ENCODE data around the gene SERP2.
A peak's percentile ranks its signal among the peaks of the same experiment; 100 is the strongest.

DNA sequence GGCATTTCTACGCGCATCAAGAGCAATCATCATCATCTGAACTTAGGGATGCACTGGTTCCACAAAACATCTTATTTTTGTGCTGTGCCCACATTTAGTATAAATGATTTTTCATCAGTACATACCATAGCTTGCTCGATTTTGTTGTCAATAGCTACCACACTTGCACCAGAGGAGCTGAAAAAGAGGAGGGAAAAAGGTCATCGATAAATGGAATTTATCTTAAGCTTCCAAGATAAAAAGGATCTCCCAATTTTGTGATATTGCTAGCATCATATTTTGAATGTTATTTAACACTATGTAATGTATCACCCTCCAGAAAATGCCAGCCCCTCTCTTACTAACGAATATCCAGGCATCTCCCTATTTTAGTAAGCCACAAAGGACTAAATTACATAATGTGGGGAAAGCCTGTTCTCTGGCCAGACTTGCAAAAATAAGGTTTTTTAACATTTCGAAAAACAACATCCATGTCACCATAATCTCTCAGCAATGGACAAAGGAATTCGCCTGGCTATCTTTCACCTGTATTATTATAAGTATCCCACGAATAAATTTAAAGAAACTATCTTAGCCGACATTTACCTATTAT is 62.4 kb downstream of the SERP2 start:
- TF ChIP-seq, protein P1, sequence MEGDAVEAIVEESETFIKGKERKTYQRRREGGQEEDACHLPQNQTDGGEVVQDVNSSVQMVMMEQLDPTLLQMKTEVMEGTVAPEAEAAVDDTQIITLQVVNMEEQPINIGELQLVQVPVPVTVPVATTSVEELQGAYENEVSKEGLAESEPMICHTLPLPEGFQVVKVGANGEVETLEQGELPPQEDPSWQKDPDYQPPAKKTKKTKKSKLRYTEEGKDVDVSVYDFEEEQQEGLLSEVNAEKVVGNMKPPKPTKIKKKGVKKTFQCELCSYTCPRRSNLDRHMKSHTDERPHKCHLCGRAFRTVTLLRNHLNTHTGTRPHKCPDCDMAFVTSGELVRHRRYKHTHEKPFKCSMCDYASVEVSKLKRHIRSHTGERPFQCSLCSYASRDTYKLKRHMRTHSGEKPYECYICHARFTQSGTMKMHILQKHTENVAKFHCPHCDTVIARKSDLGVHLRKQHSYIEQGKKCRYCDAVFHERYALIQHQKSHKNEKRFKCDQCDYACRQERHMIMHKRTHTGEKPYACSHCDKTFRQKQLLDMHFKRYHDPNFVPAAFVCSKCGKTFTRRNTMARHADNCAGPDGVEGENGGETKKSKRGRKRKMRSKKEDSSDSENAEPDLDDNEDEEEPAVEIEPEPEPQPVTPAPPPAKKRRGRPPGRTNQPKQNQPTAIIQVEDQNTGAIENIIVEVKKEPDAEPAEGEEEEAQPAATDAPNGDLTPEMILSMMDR (IDR thresholded peaks at IDR 0.05; ENCODE audit: control extremely low read depth in 1 of 3, insufficient read depth in 1 of 3, low read depth in 1 of 3, low read length in 3 of 3) = no peak
- TF ChIP-seq TAF1 (IDR thresholded peaks at IDR 0.05; ENCODE audit: low read depth, low read length) (no peak), EZH2 (IDR thresholded peaks at IDR 0.05; ENCODE audit: low read depth, low read length, severe bottlenecking) (no peak), POLR2AphosphoS5 (IDR thresholded peaks at IDR 0.05; ENCODE audit: low read depth, low read length) (peak; percentile 93; the same call in 1 of the 2 replicates), SP1 (IDR thresholded peaks at IDR 0.05; ENCODE audit: low read depth, low read length) (no peak), RXRA (IDR thresholded peaks at IDR 0.05; ENCODE audit: insufficient read depth, low read depth, low read length) (no peak), PHF8 (conservative IDR thresholded peaks at IDR 0.05; ENCODE audit: low read depth, low read length) (0 out of 2 replicates have a peak, but pooled peaks have one; percentile 10), TAF7 (optimal IDR thresholded peaks at IDR 0.05; ENCODE audit: borderline replicate concordance, low read depth, low read length) (no peak)
